SK-N-SH (cell line): ENCODE measurements around the gene KLHL13.

Experiments
- CTCF ChIP-seq: fragments of 200-600 bp; sonication (generic); IDR thresholded peaks from 2 replicates; pipeline ENCODE4 v1.6.1; 2017; ENCODE audit warnings: antibody characterized with exemption, mild to moderate bottlenecking, moderate library complexity
- JUND ChIP-seq: IDR thresholded peaks from 2 replicates; pipeline ENCODE4 v1.4.0; 2012
- PBX3 ChIP-seq: IDR thresholded peaks from 2 replicates; pipeline ENCODE4; 2012
- POLR2AphosphoS5 ChIP-seq: IDR thresholded peaks from 2 replicates; pipeline ENCODE4 v1.6.1; 2012; ENCODE audit warnings: low read depth, low read length
- REST ChIP-seq: IDR thresholded peaks from 2 replicates; pipeline ENCODE4 v1.6.1; 2012; ENCODE audit warnings: mild to moderate bottlenecking, low read depth, low read length, moderate library complexity
- RFX5 ChIP-seq: IDR thresholded peaks from 2 replicates; pipeline ENCODE4 v1.6.1; 2012; ENCODE audit warnings: mild to moderate bottlenecking, improper control_type of control experiment, low read length
- SIN3A ChIP-seq: IDR thresholded peaks from 2 replicates; pipeline ENCODE4 v1.6.1; 2012; ENCODE audit warnings: low read depth, mild to moderate bottlenecking, low read length, moderate library complexity, borderline replicate concordance

GRCh38 chrX:118056870-118057269, 59.7 kb downstream of the KLHL13 start:
- TF ChIP-seq PBX3, result no peak
- no peak for TF ChIP-seq CTCF
- TF ChIP-seq RFX5, result no peak
- no peak for TF ChIP-seq JUND
- TF ChIP-seq REST, result no peak
- TF ChIP-seq POLR2AphosphoS5, result no peak
- no peak for TF ChIP-seq SIN3A
